Measurements from ENCODE around the gene MRS2. TPM values are rescaled to one million over a fixed set of nuclear protein-coding genes. Genes with fewer than 3 reads are reported as not detected.
"Not testable (repeated sequence)": the region's sequence is repeated elsewhere in the genome, so short reads cannot be mapped to it uniquely, and the experiment has no call there.

The MRS2 gene
- total RNA-seq, 4 donors from 2014 or later = 20.8 to 30.5 (median 27.4) TPM

DNA sequence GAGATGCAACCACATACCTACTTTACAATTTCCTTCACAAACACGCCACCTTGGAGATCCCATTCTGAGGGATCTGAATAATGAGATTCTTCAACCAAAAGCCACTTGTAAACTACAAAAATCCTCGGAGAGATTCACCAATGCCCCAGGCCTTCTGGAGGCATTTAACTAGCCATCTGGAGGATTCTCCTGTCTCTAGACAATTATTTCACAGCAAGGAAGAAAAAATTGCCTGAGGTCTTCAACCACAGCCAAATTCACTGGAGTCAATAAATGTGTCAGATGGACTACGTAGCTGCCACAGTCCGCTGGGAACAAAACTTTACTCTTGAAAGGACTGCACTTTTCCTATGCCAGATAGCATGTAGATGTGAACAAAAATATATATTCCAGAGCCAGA lies 25.9 kb upstream of the MRS2 start:
- Histone ChIP-seq H3K4me3 (no peak overlapping the region), H3K4me1 (no peaks in the 10 kb centered on the region), H3K36me3 (no peaks in the 10 kb centered on the region), H3K9me3 (no peaks in the 10 kb centered on the region), H3K27ac (no peak overlapping the region), H3K27me3 (no peaks in the 10 kb centered on the region)
- no peak for TF ChIP-seq POLR2A (IDR thresholded peaks at IDR 0.05)
- TF ChIP-seq, protein P1, sequence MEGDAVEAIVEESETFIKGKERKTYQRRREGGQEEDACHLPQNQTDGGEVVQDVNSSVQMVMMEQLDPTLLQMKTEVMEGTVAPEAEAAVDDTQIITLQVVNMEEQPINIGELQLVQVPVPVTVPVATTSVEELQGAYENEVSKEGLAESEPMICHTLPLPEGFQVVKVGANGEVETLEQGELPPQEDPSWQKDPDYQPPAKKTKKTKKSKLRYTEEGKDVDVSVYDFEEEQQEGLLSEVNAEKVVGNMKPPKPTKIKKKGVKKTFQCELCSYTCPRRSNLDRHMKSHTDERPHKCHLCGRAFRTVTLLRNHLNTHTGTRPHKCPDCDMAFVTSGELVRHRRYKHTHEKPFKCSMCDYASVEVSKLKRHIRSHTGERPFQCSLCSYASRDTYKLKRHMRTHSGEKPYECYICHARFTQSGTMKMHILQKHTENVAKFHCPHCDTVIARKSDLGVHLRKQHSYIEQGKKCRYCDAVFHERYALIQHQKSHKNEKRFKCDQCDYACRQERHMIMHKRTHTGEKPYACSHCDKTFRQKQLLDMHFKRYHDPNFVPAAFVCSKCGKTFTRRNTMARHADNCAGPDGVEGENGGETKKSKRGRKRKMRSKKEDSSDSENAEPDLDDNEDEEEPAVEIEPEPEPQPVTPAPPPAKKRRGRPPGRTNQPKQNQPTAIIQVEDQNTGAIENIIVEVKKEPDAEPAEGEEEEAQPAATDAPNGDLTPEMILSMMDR (IDR thresholded peaks at IDR 0.05) = no peak
- no peak for DNase-seq

DNA sequence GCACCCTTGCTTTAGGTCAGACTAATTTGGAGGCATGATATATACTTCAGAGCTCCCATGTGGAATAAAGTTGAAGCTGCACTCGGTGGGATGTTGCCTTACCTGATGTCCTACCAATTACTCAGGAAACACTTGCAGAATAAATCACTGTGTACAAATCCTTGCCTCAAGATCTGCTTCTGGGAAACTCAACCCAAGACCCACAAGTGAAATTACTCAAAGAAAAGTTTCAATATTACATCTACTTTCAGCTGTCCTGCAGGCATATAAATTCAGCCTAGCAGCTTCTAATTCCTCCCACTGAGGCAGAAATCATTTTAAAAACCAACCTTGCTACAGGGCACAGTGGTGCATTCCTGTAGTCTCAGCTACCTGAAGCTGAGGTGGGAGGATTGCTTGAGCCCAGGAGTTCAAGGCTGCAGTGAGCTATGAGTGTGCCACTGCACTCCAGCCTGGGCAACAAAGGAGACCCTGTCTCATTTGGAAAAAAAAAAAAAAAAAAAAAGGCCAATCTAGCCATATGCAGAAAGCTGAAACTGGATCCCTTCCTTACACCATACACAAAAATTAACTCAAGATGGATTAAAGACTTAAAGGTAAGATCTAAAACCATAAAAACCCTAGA lies 24.2 kb upstream of the MRS2 start:
- Histone ChIP-seq H3K27ac (no peak overlapping the region), H3K4me1 (no peaks in the 10 kb centered on the region), H3K4me3 (no peak overlapping the region), H3K36me3 (no peaks in the 10 kb centered on the region), H3K9me3 (no peaks in the 10 kb centered on the region), H3K27me3 (no peaks in the 10 kb centered on the region)
- TF ChIP-seq POLR2A (IDR thresholded peaks at IDR 0.05) = no peak
- TF ChIP-seq, protein P1 (IDR thresholded peaks at IDR 0.05) = no peak
- DNase-seq = no peak

DNA sequence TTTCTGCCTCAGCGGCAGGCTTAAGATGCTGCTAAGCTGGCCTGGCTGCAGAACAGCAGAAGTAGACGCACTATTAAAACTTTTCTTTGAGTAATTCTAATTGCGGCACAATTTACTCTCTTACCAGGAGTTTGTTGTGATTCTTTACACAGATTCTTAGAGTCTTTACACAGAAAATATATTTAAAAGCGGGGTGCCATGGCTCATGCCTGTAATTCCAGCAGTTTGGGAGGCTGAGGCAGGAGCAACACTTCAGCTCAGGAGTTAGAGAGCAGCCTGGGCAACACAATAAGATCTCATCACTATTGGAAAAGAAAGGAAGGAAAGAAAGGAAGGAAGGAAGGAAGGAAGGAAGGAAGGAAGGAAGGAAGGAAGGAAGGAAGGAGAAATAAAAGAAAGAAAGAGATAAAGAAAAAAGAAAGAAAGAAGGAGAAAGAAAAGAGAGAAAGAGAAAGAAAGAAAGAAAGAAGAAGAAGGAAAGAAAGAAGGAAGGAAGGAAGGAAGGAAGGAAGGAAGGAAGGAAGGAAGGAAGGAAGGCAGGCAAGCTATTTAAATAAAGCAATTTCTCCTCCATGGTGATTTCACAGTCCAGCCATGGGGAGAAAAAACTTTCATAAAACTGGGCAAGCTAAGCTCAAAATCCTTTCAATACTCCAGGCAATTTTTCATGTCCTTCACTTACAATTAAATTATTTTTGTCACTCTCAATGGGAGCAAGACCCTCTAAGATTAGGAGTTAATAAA lies 21.1 kb upstream of the MRS2 start:
- no peaks in the 10 kb centered on the region for H3K4me1 ChIP-seq
- no peak overlapping the region for H3K4me3 ChIP-seq
- H3K27me3 ChIP-seq = no peaks in the 10 kb centered on the region
- H3K9me3 ChIP-seq = no peaks in the 10 kb centered on the region
- H3K27ac ChIP-seq = no peak overlapping the region
- H3K36me3 ChIP-seq = no peaks in the 10 kb centered on the region
- TF ChIP-seq, protein P1 (IDR thresholded peaks at IDR 0.05) = no peak
- no peak for TF ChIP-seq POLR2A (IDR thresholded peaks at IDR 0.05)
- no peak for DNase-seq

DNA sequence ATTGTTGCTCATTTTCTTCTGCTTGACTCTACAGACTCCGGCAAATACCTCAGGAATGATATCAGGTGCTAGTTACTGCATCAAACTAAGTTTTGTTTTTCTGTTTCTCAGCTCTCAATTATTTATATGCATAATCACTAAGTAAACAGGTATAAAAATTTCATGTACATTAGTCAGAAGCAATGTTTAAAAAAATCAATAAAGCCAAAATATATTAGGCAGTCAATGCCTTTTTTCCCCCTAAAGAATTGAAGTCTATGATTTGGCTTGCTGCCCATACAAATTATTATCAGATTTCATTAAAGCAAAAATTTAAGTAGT lies 20.6 kb upstream of the MRS2 start:
- no peaks in the 10 kb centered on the region for H3K9me3 ChIP-seq
- no peaks in the 10 kb centered on the region for H3K4me1 ChIP-seq
- H3K4me3 ChIP-seq = no peak overlapping the region
- no peak overlapping the region for H3K27ac ChIP-seq
- no peak for DNase-seq
- no peak for TF ChIP-seq POLR2A (IDR thresholded peaks at IDR 0.05)
- TF ChIP-seq, protein P1 (IDR thresholded peaks at IDR 0.05) = no peak
- H3K36me3 ChIP-seq = no peaks in the 10 kb centered on the region
- no peaks in the 10 kb centered on the region for H3K27me3 ChIP-seq

DNA sequence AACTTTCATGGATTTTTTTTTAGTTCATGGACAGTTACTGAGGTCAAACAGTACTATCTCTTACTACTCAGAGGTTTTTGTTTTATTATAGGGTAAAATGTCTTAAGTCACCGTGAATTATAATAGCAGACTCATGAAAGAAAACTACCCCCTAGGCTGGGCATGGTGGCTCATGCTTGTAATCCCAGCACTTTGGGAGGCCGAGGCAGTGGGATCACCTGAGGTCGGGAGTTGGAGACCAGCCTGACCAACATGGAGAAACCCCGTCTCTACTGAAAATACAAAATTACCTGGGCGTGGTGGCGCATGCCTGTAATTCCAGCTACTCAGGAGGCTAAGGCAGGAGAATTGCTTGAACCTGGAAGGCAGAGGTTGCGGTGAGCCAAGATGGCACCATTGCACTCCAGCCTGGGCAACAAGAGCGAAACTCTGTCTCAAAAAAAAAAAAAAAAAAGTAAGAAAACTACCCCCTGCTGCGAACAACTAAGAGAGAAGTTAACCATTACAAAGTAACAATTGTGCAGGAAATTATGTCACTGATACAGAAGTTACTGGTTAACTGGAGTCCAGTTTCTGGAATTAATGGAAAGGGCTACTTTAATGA lies 19.7 kb upstream of the MRS2 start:
- not testable (repeated sequence) for H3K27ac ChIP-seq, H3K36me3 ChIP-seq, H3K4me3 ChIP-seq, H3K27me3 ChIP-seq, H3K4me1 ChIP-seq, H3K9me3 ChIP-seq, DNase-seq

DNA sequence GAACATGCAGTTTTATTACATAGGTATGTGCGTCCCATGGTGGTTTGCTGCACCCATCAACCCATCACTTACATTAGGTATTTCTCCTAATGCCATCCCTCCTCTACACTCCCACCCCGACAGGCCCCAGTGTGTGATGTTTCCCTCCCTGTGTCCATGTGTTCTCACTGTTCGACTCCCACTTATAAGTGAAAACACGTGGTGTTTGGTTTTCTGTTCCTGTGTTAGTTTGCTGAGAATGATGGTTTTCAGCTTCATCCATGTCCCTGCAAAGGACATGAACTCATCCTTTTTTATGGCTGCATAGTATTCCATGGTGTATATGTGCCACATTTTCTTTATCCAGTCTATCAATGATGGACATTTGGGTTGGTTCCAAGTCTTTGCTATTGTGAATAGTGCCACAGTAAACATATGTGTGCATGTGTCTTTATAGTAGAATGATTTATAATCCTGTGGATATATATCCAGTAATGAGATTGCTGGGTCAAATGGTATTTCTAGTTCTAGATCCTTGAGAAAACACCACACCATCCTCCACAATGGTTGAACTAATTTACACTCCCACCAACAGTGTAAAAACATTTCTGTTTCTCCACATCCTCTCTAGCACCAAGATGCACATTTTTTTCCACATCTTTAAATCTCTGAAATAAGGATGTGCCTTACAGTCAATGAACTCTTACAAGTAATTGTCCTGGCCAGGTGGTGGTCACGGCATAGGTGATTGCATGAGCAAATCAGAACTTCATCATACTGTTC lies 18.2 kb upstream of the MRS2 start:
- not testable (repeated sequence) for H3K4me1 ChIP-seq, H3K27ac ChIP-seq, H3K9me3 ChIP-seq, H3K36me3 ChIP-seq, DNase-seq, H3K27me3 ChIP-seq, H3K4me3 ChIP-seq

Measured in Peyer's patch (tissue), 4 donors.